GM12892 (cell line): ENCODE data around the gene TLR10.

Experiments used
- POLR2A ChIP-seq: IDR thresholded peaks from 2 replicates; pipeline ENCODE4 v1.6.1; 2011; ENCODE audit warnings: low read depth, low read length, control low read depth
- POLR2AphosphoS5 ChIP-seq: IDR thresholded peaks from 2 replicates; pipeline ENCODE4 v1.6.1; 2011; ENCODE audit warnings: low read depth, low read length, control low read depth

GRCh38 chr4:38783109-38783460, 295 bp upstream of the TLR10 start:
- TF ChIP-seq POLR2AphosphoS5 (no peak), POLR2A (no peak)
